Lower lobe of right lung (tissue), 2 donors: Measurements from ENCODE around the gene RFNG. TPM values are rescaled to one million over a fixed set of nuclear protein-coding genes. Genes with fewer than 3 reads are reported as not detected.

ENCODE experiments used
- ATAC-seq, 2 donors: fragments of 200-7000 bp; cut with Tn5 transposase; one replicate each; pipeline ENCODE4 v1.9.1; 2020 to 2022; ENCODE audit warnings: mild to moderate bottlenecking in 2 of 2, moderate library complexity in 2 of 2
- DNase-seq: peaks from one replicate; pipeline ENCODE4 v3.0.0-alpha.2; 2020
- H3K27ac ChIP-seq: fragments of 200-600 bp; one replicate; pipeline ENCODE4 v1.8.0; 2022
- H3K27me3 ChIP-seq: fragments of 200-600 bp; one replicate; pipeline ENCODE4 v1.8.0; 2022; ENCODE audit warnings: low read depth
- H3K36me3 ChIP-seq: fragments of 200-600 bp; one replicate; pipeline ENCODE4 v1.8.0; 2022; ENCODE audit warnings: mild to moderate bottlenecking
- H3K4me1 ChIP-seq: fragments of 200-600 bp; one replicate; pipeline ENCODE4 v1.8.0; 2022
- H3K4me3 ChIP-seq: fragments of 200-600 bp; one replicate; pipeline ENCODE4 v1.8.0; 2022; ENCODE audit warnings: mild to moderate bottlenecking
- H3K9me3 ChIP-seq: fragments of 200-600 bp; one replicate; pipeline ENCODE4 v1.8.0; 2022
- CTCF ChIP-seq: fragments of 200-600 bp; IDR thresholded peaks from one replicate; pipeline ENCODE4 v1.8.0; 2022; ENCODE audit warnings: antibody characterized with exemption, mild to moderate bottlenecking
- intact Hi-C: fragments of 100-400 bp; cut with DNase I; formaldehyde crosslinking; loops from one replicate; pipeline ENCODE4 v1.11.0; 2022
- total RNA-seq: library from RNA; stranded (reverse); fragmentation: NEBNext Ultra II Directional; extraction: Animal tissue kit (Norgen Biotek cat#: 25700); gene quantifications from one replicate; pipeline ENCODE4 v1.2.1, GENCODE V29; 2021
- donor health status: DM: no; HTN: yes; CAD: no; lungs with severe emphysema.

Gene RFNG
- total RNA-seq, 1 donor from 2014 or later, result 35.1 TPM

DNA sequence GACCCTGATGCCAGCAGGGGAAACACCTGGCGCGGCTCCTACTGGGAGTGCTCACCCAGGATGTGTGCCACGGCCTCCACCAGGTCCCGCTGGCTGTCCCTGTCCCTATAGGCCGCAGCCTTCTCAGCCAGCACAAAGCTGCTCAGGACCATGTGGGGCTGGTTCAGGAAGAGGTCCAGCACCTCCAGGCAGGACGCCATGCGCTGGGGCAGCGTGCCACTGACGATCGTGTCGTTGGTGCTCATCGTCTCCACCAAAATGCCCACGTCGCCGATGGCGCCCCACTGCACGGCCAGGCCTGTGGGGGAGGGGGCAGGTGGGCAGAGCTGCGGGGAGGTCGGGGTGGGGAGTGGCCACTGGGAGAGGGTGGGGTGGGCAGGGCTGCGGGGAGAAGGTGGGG is 29.9 kb upstream of the RFNG start:
- no peak overlapping the region for H3K27ac ChIP-seq
- no peaks in the 10 kb centered on the region for H3K27me3 ChIP-seq
- H3K4me3 ChIP-seq, result no peak overlapping the region
- intact Hi-C loops, result no loop called here
- DNase-seq (no peak), ATAC-seq (no peak)
- no peaks in the 10 kb centered on the region for H3K4me1 ChIP-seq
- no peaks in the 10 kb centered on the region for H3K9me3 ChIP-seq
- H3K36me3 ChIP-seq, result peaks cover 82% of the 10 kb centered on the region
- TF ChIP-seq CTCF, result no peak

DNA sequence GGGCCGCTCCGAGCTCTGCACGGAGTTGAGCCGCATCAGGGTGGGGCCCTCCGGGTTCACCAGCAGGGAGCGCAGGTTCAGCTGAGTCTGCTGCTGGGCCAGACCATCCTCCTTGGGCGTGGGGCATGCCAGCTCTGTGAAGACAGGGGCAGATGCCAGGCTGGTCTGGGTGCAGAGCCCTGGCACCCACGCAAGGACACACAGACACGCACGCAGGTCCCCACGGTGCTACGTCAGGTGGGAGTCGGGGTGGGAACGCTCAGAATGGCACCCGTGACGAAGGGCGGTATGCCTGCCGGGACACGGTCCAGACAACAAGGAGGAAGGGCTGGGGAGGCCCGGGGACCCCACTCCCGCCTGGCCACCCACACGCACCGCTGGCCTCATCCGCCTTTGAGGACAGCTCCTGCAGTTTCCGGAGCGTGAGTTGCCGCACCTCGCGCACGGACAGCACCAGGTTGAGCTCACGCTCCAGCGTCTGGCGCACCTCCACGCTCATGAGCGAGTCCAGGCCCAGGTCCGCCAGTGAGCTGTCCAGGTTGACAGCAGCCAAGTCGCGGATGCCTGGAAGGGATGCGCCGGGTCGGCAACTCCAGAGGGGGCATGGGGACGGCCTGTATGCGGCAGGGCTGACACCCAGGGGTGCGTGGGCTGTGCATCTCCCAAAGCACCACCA is 29.3 kb upstream of the RFNG start:
- DNase-seq, result no peak
- Histone ChIP-seq H3K36me3 (peaks cover 75% of the 10 kb centered on the region), H3K9me3 (no peaks in the 10 kb centered on the region), H3K27ac (no peak overlapping the region), H3K4me1 (no peaks in the 10 kb centered on the region), H3K27me3 (no peaks in the 10 kb centered on the region), H3K4me3 (no peak overlapping the region)
- intact Hi-C loops, result no loop called here
- ATAC-seq, result no peak
- no peak for TF ChIP-seq CTCF

- peaks cover 68% of the 10 kb centered on the region for H3K36me3 ChIP-seq
- H3K4me3 ChIP-seq, result no peak overlapping the region
- H3K27ac ChIP-seq, result no peak overlapping the region
- H3K9me3 ChIP-seq, result no peaks in the 10 kb centered on the region
- TF ChIP-seq CTCF, result no peak
- ATAC-seq (no peak), DNase-seq (no peak)
- no peaks in the 10 kb centered on the region for H3K27me3 ChIP-seq
- intact Hi-C loops, result no loop called here
- no peaks in the 10 kb centered on the region for H3K4me1 ChIP-seq
These were observed 28.6 kb upstream of the RFNG start for GRCh38 chr17:82080048-82080788.

DNA sequence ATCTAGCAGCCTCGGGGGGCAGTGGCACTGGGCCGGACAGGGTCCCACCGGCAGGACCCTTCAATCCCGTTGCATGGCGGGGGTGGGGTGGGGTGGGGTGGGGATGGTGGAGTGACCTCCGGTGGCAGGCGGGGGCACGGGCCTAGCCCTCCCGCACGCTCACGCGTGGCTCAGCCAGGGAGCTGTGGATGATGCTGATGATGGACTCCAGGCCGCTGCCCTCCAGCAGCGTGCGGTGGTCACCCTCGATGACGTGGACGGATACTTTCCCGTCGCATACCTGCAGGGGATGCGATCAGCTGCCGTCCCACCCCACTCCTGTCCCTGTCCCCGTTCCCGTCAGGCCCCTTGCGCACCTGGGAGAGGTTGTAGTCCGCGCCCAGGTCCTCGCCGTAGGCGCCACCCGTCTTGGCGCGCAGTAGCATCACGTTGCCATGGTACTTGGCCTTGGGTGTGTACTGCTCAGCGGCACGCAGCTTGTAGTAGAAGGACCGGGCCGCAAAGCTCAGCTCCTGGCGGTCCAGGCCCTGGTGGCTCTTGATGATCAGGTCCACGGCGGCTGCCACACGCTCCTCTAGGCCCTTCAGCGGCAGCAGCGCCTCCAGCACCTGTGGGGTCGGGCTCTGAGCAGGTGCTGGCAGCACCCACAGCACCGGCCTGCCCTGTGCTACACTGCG is 27.5 kb upstream of the RFNG start:
- no peak for ATAC-seq
- Histone ChIP-seq H3K9me3 (no peaks in the 10 kb centered on the region), H3K27ac (no peak overlapping the region), H3K4me3 (no peak overlapping the region), H3K4me1 (no peaks in the 10 kb centered on the region), H3K27me3 (no peaks in the 10 kb centered on the region), H3K36me3 (peaks cover 57% of the 10 kb centered on the region)
- no peak for TF ChIP-seq CTCF
- intact Hi-C loops, result no loop called here
- no peak for DNase-seq

DNA sequence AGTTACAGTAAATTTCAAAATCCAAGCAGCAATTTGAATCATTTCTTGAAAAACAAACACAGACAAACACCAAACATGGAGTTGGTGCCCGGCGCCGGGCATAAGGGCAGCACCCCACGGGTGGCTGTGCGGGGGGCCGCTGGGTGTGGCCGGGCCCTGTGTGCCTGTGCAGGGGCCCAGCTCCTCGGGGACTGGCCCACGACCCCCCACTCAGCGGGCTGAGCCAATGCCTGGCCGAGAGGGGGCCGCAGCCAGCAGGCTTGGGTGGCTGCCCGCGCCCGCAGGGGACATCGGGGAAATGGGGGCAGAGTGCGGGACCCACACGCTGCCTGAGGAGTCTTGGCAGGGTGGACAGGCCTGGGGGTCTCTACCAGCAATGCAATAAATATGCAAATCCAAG is 26.8 kb upstream of the RFNG start:
- Histone ChIP-seq H3K9me3 (no peaks in the 10 kb centered on the region), H3K27me3 (no peaks in the 10 kb centered on the region), H3K4me1 (no peaks in the 10 kb centered on the region), H3K36me3 (peaks cover 50% of the 10 kb centered on the region), H3K27ac (no peak overlapping the region), H3K4me3 (no peak overlapping the region)
- DNase-seq (no peak), ATAC-seq (no peak)
- intact Hi-C loops, result no loop called here
- no peak for TF ChIP-seq CTCF
